H9 (cell line): ENCODE data around the gene YIPF4. TPM values are rescaled to one million over a fixed set of nuclear protein-coding genes. Genes with fewer than 3 reads are reported as not detected.

Source experiments
- DNase-seq: peaks from one replicate; pipeline ENCODE4 v3.0.0-alpha.2; 2017
- H2AFZ ChIP-seq: one replicate; pipeline ENCODE4 v1.6.1; 2013; ENCODE audit warnings: mild to moderate bottlenecking, low read length, control low read depth, moderate library complexity
- H2AK5ac ChIP-seq: 2 replicates; pipeline ENCODE4 v1.6.1; 2013; ENCODE audit warnings: low read length, control low read depth, mixed read lengths; ENCODE audit not compliant: insufficient read length
- H2BK120ac ChIP-seq: one replicate; pipeline ENCODE4 v1.6.1; 2013; ENCODE audit warnings: low read depth, mild to moderate bottlenecking, low read length, control low read depth, inconsistent platforms; ENCODE audit not compliant: poor library complexity, severe bottlenecking
- H2BK12ac ChIP-seq: 2 replicates; pipeline ENCODE4 v1.6.1; 2013; ENCODE audit warnings: low read length, control low read depth, mixed read lengths, low read depth; ENCODE audit not compliant: insufficient read length
- H2BK15ac ChIP-seq: 2 replicates; pipeline ENCODE4 v1.6.1; 2013; ENCODE audit warnings: low read depth, low read length, control low read depth
- H2BK20ac ChIP-seq: one replicate; pipeline ENCODE4 v1.6.1; 2013; ENCODE audit warnings: low read depth, mild to moderate bottlenecking, low read length, control low read depth, inconsistent platforms; ENCODE audit not compliant: poor library complexity, severe bottlenecking
- H2BK5ac ChIP-seq: 2 replicates; pipeline ENCODE4 v1.6.1; 2013; ENCODE audit warnings: low read length, control low read depth, mixed read lengths; ENCODE audit not compliant: insufficient read length
- H3K14ac ChIP-seq: 2 replicates; pipeline ENCODE4 v1.6.1; 2013; ENCODE audit warnings: low read length, control low read depth; ENCODE audit not compliant: insufficient read depth
- H3K18ac ChIP-seq: 2 replicates; pipeline ENCODE4 v1.6.1; 2013; ENCODE audit warnings: low read depth, mild to moderate bottlenecking, mixed read lengths, low read length, control low read depth; ENCODE audit not compliant: insufficient read length
- H3K23ac ChIP-seq: 2 replicates; pipeline ENCODE4 v1.6.1; 2013; ENCODE audit warnings: low read length, control low read depth, mixed read lengths, low read depth; ENCODE audit not compliant: insufficient read length
- H3K23me2 ChIP-seq: 2 replicates; pipeline ENCODE4 v1.6.1; 2013; ENCODE audit warnings: low read depth, mild to moderate bottlenecking, mixed read lengths, low read length, control low read depth; ENCODE audit not compliant: insufficient read length, poor library complexity, severe bottlenecking
- H3K27ac ChIP-seq: 2 replicates; pipeline ENCODE4 v1.5.1; 2013; ENCODE audit warnings: low read length, control low read depth, mixed read lengths, low read depth; ENCODE audit not compliant: insufficient read length
- H3K27me3 ChIP-seq: 2 replicates; pipeline ENCODE4 v1.6.1; 2013; ENCODE audit warnings: low read length, control low read depth, inconsistent platforms; ENCODE audit not compliant: insufficient read depth
- H3K4ac ChIP-seq: 2 replicates; pipeline ENCODE4 v1.6.1; 2013; ENCODE audit warnings: low read depth, mild to moderate bottlenecking, control low read depth, inconsistent platforms, low read length, moderate library complexity
- H3K4me1 ChIP-seq: 2 replicates; pipeline ENCODE4 v1.6.1; 2013; ENCODE audit warnings: low read length, control low read depth, inconsistent platforms; ENCODE audit not compliant: insufficient read depth
- H3K4me2 ChIP-seq: 2 replicates; pipeline ENCODE4 v1.6.1; 2013; ENCODE audit warnings: low read length, control low read depth, mixed read lengths; ENCODE audit not compliant: insufficient read length, insufficient read depth
- H3K56ac ChIP-seq: 2 replicates; pipeline ENCODE4 v1.6.1; 2013; ENCODE audit warnings: low read depth, mild to moderate bottlenecking, mixed read lengths, low read length, control low read depth; ENCODE audit not compliant: insufficient read length
- H3K79me1 ChIP-seq: 2 replicates; pipeline ENCODE4 v1.6.1; 2013; ENCODE audit warnings: low read depth, mild to moderate bottlenecking, moderate library complexity, low read length, control low read depth, inconsistent platforms; ENCODE audit not compliant: insufficient read depth, poor library complexity, severe bottlenecking
- H3K79me2 ChIP-seq: 2 replicates; pipeline ENCODE4 v1.6.1; 2013; ENCODE audit warnings: low read length, control low read depth, inconsistent platforms; ENCODE audit not compliant: insufficient read depth
- H3K9ac ChIP-seq: 2 replicates; pipeline ENCODE4 v1.6.1; 2013; ENCODE audit warnings: low read length, control low read depth, mixed read lengths; ENCODE audit not compliant: insufficient read length; ENCODE audit errors: extremely low read depth
- H3K9me3 ChIP-seq: one replicate; pipeline ENCODE4 v1.6.1; 2013; ENCODE audit warnings: low read depth, low read length, inconsistent platforms; ENCODE audit not compliant: control insufficient read depth
- H3T11ph ChIP-seq: one replicate; pipeline ENCODE4 v1.6.1; 2013; ENCODE audit warnings: mild to moderate bottlenecking, low read length, control low read depth, inconsistent platforms
- H4K20me1 ChIP-seq: one replicate; pipeline ENCODE4 v1.6.1; 2013; ENCODE audit not compliant: control insufficient read depth, insufficient read length, insufficient read depth
- H4K5ac ChIP-seq: 2 replicates; pipeline ENCODE4 v1.6.1; 2013; ENCODE audit warnings: low read depth, mild to moderate bottlenecking, mixed read lengths, low read length, control low read depth; ENCODE audit not compliant: insufficient read length
- H4K8ac ChIP-seq: replicated peaks from 2 replicates; pipeline ENCODE4 v1.6.1; 2013; ENCODE audit warnings: low read length, control low read depth, mixed read lengths, low read depth; ENCODE audit not compliant: insufficient read length
- H4K91ac ChIP-seq: 2 replicates; pipeline ENCODE4 v1.6.1; 2013; ENCODE audit warnings: low read depth, mild to moderate bottlenecking, moderate library complexity, mixed read lengths, low read length, control low read depth; ENCODE audit not compliant: insufficient read length
- H3K27ac Mint-ChIP-seq, 3 experiments: 2 replicates in 2 of 3; 3 replicates in 1 of 3; pipeline ENCODE4 v1.8.0; 2020 to 2021; ENCODE audit warnings: mixed read lengths in 3 of 3, mild to moderate bottlenecking in 1 of 3, moderate library complexity in 1 of 3
- H3K27me3 Mint-ChIP-seq: 2 replicates; pipeline ENCODE4 v1.8.0; 2021; ENCODE audit warnings: low read depth, mild to moderate bottlenecking, moderate library complexity, mixed read lengths
- H3K36me3 Mint-ChIP-seq, 3 experiments: 2 replicates in 2 of 3; 3 replicates in 1 of 3; pipeline ENCODE4 v1.8.0; 2020 to 2021; ENCODE audit warnings: low read depth in 3 of 3, mixed read lengths in 3 of 3; ENCODE audit not compliant: insufficient read depth in 1 of 3
- H3K4me1 Mint-ChIP-seq, 2 experiments: 2 replicates each; pipeline ENCODE4 v1.8.0; 2020; ENCODE audit warnings: mixed read lengths in 2 of 2
- H3K4me3 Mint-ChIP-seq, 2 experiments: 2 replicates in 1 of 2; 3 replicates in 1 of 2; pipeline ENCODE4 v1.8.0; 2020 to 2021; ENCODE audit warnings: mild to moderate bottlenecking in 2 of 2, mixed read lengths in 2 of 2, moderate library complexity in 1 of 2
- H3K9me3 Mint-ChIP-seq, 2 experiments: 2 replicates in 1 of 2; 3 replicates in 1 of 2; pipeline ENCODE4 v1.8.0; 2020; ENCODE audit warnings: mild to moderate bottlenecking in 2 of 2, mixed read lengths in 2 of 2, moderate library complexity in 1 of 2
- WGBS: extraction: QIAGEN DNeasy Blood & Tissue Kit; methylation state at CpG from one replicate; pipeline ENCODE4 v1.1.7; 2013; ENCODE audit warnings: missing lambda C conversion rate, low lambda C conversion rate, mixed read lengths; ENCODE audit not compliant: insufficient read length; ENCODE audit errors: extremely low coverage; 5-methylcytosine and 5-hydroxymethylcytosine counted together
- total RNA-seq: library from RNA; stranded (reverse); gene quantifications from 2 replicates; pipeline ENCODE4 v1.2.1, GENCODE V29; 2021
- TF ChIP-seq, protein P1 (sequence below): fragments of 200-600 bp; sonication (generic); conservative IDR thresholded peaks from 3 replicates; pipeline ENCODE4 v1.8.0; 2021; ENCODE audit warnings: antibody characterized with exemption, mild to moderate bottlenecking

YIPF4 gene
- total RNA-seq, 1 experiment from 2014 or later, result 26.2 TPM

DNA sequence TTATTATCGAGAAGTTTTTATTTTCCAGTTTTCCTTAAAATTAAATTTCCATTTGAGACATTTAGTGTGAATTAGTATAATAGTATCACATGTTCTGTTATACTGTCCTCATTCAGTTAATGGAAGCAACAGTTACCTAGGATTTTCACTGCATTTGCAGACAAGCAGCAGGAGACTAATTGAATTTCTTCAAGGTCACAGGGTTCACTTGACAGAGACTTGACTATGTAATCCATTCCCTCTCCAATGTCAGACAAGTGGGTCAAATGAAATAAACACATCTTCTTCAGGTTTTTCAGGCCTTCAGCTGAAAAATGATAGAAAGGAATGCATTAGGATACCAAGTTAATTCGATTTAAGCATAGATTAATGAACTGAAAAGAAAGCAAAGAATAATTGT lies 39.7 kb upstream of the YIPF4 start:
- Histone ChIP-seq H3K23ac (no peak overlapping the region), H3K4me2 (no peak overlapping the region)
- no CpG with 5 or more reads among the region's 2 CpGs for WGBS

More for the DNA sequence above, 39.7 kb upstream of the YIPF4 start:
- Histone ChIP-seq H2BK12ac (no peak overlapping the region), H2BK20ac (no peak overlapping the region), H3K27ac (no peak overlapping the region), H3K79me2 (no peaks in the 10 kb centered on the region), H4K8ac (no peak overlapping the region), H2BK5ac (no peak overlapping the region), H3K4me1 (no peaks in the 10 kb centered on the region), H4K5ac (no peak overlapping the region), H3K14ac (no peak overlapping the region), H3K27me3 (no peaks in the 10 kb centered on the region), H4K91ac (no peak overlapping the region), H2BK15ac (no peak overlapping the region), H3K56ac (no peak overlapping the region), H2AFZ (no peak overlapping the region), H3K4ac (no peak overlapping the region), H3K9ac (no peak overlapping the region), H4K20me1 (no peaks in the 10 kb centered on the region), H2BK120ac (no peak overlapping the region), H2AK5ac (no peak overlapping the region), H3K79me1 (no peaks in the 10 kb centered on the region), H3K18ac (no peak overlapping the region), H3K23me2 (no peaks in the 10 kb centered on the region), H3K9me3 (no peaks in the 10 kb centered on the region), H3T11ph (no peak overlapping the region)
- Mint-ChIP-seq H3K27ac (no peak overlapping the region), H3K9me3 (no peaks in the 10 kb centered on the region), H3K4me1 (peaks cover 0 to 6% of the 10 kb centered on the region in 2 experiments; a peak in 1 of 4 replicates), H3K36me3 (peaks cover 0 to 5% (median 0%) of the 10 kb centered on the region in 3 experiments; a peak in 2 of 7 replicates), H3K4me3 (no peak overlapping the region), H3K27me3 (no peaks in the 10 kb centered on the region)
- TF ChIP-seq, protein P1, sequence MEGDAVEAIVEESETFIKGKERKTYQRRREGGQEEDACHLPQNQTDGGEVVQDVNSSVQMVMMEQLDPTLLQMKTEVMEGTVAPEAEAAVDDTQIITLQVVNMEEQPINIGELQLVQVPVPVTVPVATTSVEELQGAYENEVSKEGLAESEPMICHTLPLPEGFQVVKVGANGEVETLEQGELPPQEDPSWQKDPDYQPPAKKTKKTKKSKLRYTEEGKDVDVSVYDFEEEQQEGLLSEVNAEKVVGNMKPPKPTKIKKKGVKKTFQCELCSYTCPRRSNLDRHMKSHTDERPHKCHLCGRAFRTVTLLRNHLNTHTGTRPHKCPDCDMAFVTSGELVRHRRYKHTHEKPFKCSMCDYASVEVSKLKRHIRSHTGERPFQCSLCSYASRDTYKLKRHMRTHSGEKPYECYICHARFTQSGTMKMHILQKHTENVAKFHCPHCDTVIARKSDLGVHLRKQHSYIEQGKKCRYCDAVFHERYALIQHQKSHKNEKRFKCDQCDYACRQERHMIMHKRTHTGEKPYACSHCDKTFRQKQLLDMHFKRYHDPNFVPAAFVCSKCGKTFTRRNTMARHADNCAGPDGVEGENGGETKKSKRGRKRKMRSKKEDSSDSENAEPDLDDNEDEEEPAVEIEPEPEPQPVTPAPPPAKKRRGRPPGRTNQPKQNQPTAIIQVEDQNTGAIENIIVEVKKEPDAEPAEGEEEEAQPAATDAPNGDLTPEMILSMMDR, result no peak
- DNase-seq, result no peak
